ENCODE results near the gene VGF. TPM values are rescaled to one million over a fixed set of nuclear protein-coding genes. Genes with fewer than 3 reads are reported as not detected.
A peak's percentile ranks its signal among the peaks of the same experiment; 100 is the strongest.

Gene VGF
- total RNA-seq, 1 experiment from 2014 or later, result 4.4 TPM

DNA sequence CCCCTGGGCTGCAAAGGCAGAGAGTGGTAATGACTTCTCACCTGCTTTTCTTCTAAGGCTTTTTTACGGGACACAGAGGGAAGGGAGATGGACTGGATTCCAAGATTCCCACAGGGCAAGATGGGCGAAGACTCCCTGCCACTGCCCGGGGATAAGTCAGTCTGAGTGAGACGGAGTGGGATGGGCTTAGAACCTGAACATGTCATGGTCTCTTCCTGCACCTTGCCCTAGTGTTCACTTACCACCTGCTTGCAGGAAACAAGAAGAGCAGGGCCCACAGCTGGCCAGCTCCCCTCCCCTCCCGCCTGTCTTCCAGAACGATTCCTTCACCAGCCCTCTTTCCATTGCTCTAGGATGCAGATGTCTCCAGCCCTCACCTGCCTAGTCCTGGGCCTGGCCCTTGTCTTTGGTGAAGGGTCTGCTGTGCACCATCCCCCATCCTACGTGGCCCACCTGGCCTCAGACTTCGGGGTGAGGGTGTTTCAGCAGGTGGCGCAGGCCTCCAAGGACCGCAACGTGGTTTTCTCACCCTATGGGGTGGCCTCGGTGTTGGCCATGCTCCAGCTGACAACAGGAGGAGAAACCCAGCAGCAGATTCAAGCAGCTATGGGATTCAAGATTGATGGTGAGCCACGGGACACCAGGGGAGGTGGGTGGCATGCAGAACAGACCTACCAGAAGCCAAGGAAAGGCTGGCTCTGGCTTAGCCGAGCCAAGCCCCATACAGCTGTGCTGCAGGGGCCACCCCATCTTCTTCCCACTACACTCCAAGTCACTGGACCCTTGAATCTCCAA, 37.1 kb downstream of the VGF start:
- ChIA-PET POLR2A (interaction anchor here (0.6 to 1.8 kb wide), 3 partner anchors 9 to 295 kb away, joined by 9 to 13 read pairs (median 10); no protein-coding TSS in a partner anchor), CTCF (no interaction called here)
- intact Hi-C loops (cut with micrococcal nuclease; ENCODE audit: unreplicated experiment), result no loop called here
- Histone ChIP-seq H3K4me3 (ENCODE audit: low read depth in 2 of 2, low read length in 2 of 2) (peak overlapping the region; percentile 51 to 90), H3K27me3 (ENCODE audit: control insufficient read depth, insufficient read depth, low read length) (no peaks in the 10 kb centered on the region), H3K36me3 (ENCODE audit: control insufficient read depth, insufficient read depth, low read length) (no peaks in the 10 kb centered on the region), H3K9me3 (ENCODE audit: control insufficient read depth, insufficient read depth, low read depth, low read length) (no peaks in the 10 kb centered on the region), H3K4me1 (ENCODE audit: control insufficient read depth, insufficient read depth, low read length) (peaks cover 50% of the 10 kb centered on the region), H3K27ac (ENCODE audit: low read length) (peak overlapping the region; percentile 98)
- in situ Hi-C loops (cut with HindIII; ENCODE audit: low pct_unique_long_range_greater_than_20kb, low sequenced_read_pairs), result no loop called here
- TF ChIP-seq SIN3A (IDR thresholded peaks at IDR 0.05; ENCODE audit: borderline replicate concordance, insufficient read depth, low read depth, low read length), result no peak
- TF ChIP-seq TCF7L2 (IDR thresholded peaks at IDR 0.05; ENCODE audit: low read depth, low read length), result no peak
- TF ChIP-seq POLR2AphosphoS5 (IDR thresholded peaks at IDR 0.05; ENCODE audit: low read depth, low read length), result peak; percentile 56
- DNase-seq (ENCODE audit: low read depth, low spot score), result no peak
- BruUV-seq (replicated peaks), result TSS peak; percentile 85
- ATAC-seq, result peak; percentile 3; the same call in 1 of the 2 replicates

DNA sequence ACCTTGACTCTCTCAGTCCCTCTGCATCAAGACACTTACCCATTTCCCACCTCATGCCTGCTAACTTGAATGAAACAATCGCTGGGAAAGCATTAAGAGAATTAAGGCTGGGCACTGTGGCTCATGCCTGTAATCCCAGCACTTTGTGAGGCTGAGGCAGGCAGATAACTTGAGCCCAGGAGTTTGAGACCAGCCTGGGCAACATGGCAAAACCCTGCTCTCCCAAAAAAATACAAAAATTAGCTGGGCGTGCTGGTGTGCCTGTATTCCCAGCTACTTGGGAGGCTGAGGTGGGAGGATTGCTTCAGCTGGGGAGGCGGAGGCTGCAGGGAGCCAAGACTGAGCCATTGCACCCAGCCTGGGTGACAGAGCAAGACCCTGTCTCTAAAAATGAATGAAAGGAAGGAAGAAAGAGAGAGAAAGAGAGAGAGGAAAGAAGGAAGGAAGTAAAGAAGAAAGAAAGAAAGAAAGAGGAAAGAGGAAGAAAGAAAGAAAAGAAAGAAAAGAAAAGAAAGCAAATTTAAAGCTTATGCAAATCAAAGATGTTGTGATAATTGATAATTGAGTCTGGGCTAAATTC, 37.8 kb downstream of the VGF start:
- Histone ChIP-seq H3K4me1 (ENCODE audit: control insufficient read depth, insufficient read depth, low read length) (peaks cover 56% of the 10 kb centered on the region), H3K4me3 (ENCODE audit: low read depth in 2 of 2, low read length in 2 of 2) (peak overlapping the region; percentile 51 to 90), H3K27me3 (ENCODE audit: control insufficient read depth, insufficient read depth, low read length) (no peaks in the 10 kb centered on the region), H3K9me3 (ENCODE audit: control insufficient read depth, insufficient read depth, low read depth, low read length) (no peaks in the 10 kb centered on the region), H3K36me3 (ENCODE audit: control insufficient read depth, insufficient read depth, low read length) (no peaks in the 10 kb centered on the region), H3K27ac (ENCODE audit: low read length) (peak overlapping the region; percentile 98)
- ATAC-seq (no peak), DNase-seq (ENCODE audit: low read depth, low spot score) (no peak)
- TF ChIP-seq TCF7L2 (IDR thresholded peaks at IDR 0.05; ENCODE audit: low read depth, low read length) (no peak), SIN3A (IDR thresholded peaks at IDR 0.05; ENCODE audit: borderline replicate concordance, insufficient read depth, low read depth, low read length) (no peak), REST (IDR thresholded peaks at IDR 0.05; ENCODE audit: insufficient read depth in 1 of 2, low read depth in 2 of 2, low read length in 1 of 2) (no peak), POLR2AphosphoS5 (IDR thresholded peaks at IDR 0.05; ENCODE audit: low read depth, low read length) (no peak)
- TF ChIP-seq, protein P1, sequence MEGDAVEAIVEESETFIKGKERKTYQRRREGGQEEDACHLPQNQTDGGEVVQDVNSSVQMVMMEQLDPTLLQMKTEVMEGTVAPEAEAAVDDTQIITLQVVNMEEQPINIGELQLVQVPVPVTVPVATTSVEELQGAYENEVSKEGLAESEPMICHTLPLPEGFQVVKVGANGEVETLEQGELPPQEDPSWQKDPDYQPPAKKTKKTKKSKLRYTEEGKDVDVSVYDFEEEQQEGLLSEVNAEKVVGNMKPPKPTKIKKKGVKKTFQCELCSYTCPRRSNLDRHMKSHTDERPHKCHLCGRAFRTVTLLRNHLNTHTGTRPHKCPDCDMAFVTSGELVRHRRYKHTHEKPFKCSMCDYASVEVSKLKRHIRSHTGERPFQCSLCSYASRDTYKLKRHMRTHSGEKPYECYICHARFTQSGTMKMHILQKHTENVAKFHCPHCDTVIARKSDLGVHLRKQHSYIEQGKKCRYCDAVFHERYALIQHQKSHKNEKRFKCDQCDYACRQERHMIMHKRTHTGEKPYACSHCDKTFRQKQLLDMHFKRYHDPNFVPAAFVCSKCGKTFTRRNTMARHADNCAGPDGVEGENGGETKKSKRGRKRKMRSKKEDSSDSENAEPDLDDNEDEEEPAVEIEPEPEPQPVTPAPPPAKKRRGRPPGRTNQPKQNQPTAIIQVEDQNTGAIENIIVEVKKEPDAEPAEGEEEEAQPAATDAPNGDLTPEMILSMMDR (IDR thresholded peaks at IDR 0.05), result no peak
- intact Hi-C loops (cut with micrococcal nuclease; ENCODE audit: unreplicated experiment), result no loop called here
- POLR2A ChIA-PET, result interaction anchor here (0.6 to 1.8 kb wide), 3 partner anchors 8 to 296 kb away, joined by 9 to 13 read pairs (median 10); no protein-coding TSS in a partner anchor
- in situ Hi-C loops (cut with HindIII; ENCODE audit: low pct_unique_long_range_greater_than_20kb, low sequenced_read_pairs), result no loop called here
- BruUV-seq (replicated peaks), result no TSS peak
- CTCF ChIA-PET, result interaction anchor here (0.6 kb wide), 1 partner anchor 17 kb away, joined by 5 read pairs; no protein-coding TSS in a partner anchor

Data from Panc1 (cell line).